Natural killer cell (primary cell): ENCODE results near the gene UTS2B. TPM values are rescaled to one million over a fixed set of nuclear protein-coding genes. Genes with fewer than 3 reads are reported as not detected.

Experiments
- ATAC-seq, 3 donors: fragments of 150-1000 bp in 2 of 3; fragments of 200-7000 bp in 1 of 3; cut with Tn5 transposase; 1 replicate in 1 of 3; 2 replicates in 2 of 3; pipeline ENCODE4 v1.10.0; 2021; ENCODE audit warnings: mild to moderate bottlenecking in 2 of 3, moderate library complexity in 2 of 3
- DNase-seq, 2 donors: peaks; one replicate each; pipeline versions ENCODE4 v3.0.0 to v3.0.0-alpha.2; 2013 to 2021; ENCODE audit warnings: mixed read lengths in 1 of 2
- H3K27ac ChIP-seq: one replicate; pipeline ENCODE4 v1.5.1; 2013; ENCODE audit warnings: mild to moderate bottlenecking, low read length
- H3K27me3 ChIP-seq: one replicate; pipeline ENCODE4 v1.6.1; 2013; ENCODE audit warnings: low read length; ENCODE audit not compliant: control insufficient read depth, insufficient read depth
- H3K36me3 ChIP-seq: one replicate; pipeline ENCODE4 v1.6.1; 2013; ENCODE audit warnings: low read length; ENCODE audit not compliant: control insufficient read depth, insufficient read depth
- H3K4me1 ChIP-seq: one replicate; pipeline ENCODE4 v1.6.1; 2013; ENCODE audit warnings: low read length; ENCODE audit not compliant: control insufficient read depth, insufficient read depth
- H3K4me3 ChIP-seq: one replicate; pipeline ENCODE4 v1.5.1; 2013; ENCODE audit warnings: low read length
- H3K9me3 ChIP-seq: one replicate; pipeline ENCODE4 v1.6.1; 2013; ENCODE audit warnings: low read length; ENCODE audit not compliant: control insufficient read depth, insufficient read depth
- H3K27ac Mint-ChIP-seq, 2 donors: one replicate each; pipeline ENCODE4 v1.8.0; 2022; ENCODE audit warnings: mild to moderate bottlenecking in 2 of 2, mixed read lengths in 2 of 2, moderate library complexity in 1 of 2
- H3K27me3 Mint-ChIP-seq, 2 donors: one replicate each; pipeline ENCODE4 v1.8.0; 2022; ENCODE audit warnings: low read depth in 2 of 2, mixed read lengths in 2 of 2
- H3K36me3 Mint-ChIP-seq: one replicate; pipeline ENCODE4 v1.8.0; 2022; ENCODE audit warnings: mixed read lengths
- H3K4me1 Mint-ChIP-seq, 2 donors: one replicate each; pipeline ENCODE4 v1.8.0; 2022; ENCODE audit warnings: mixed read lengths in 2 of 2
- H3K4me3 Mint-ChIP-seq: one replicate; pipeline ENCODE4 v1.8.0; 2022; ENCODE audit warnings: mild to moderate bottlenecking, moderate library complexity, mixed read lengths
- H3K9me3 Mint-ChIP-seq, 2 donors: one replicate each; pipeline ENCODE4 v1.8.0; 2022; ENCODE audit warnings: mixed read lengths in 2 of 2
- CTCF ChIP-seq: fragments of 200-600 bp; IDR thresholded peaks from one replicate; pipeline ENCODE4 v1.8.0; 2022; ENCODE audit warnings: antibody characterized with exemption
- WGBS: methylation state at CpG from one replicate; pipeline ENCODE4 v1.1.7; 2013; ENCODE audit warnings: missing lambda C conversion rate; ENCODE audit not compliant: insufficient coverage; 5-methylcytosine and 5-hydroxymethylcytosine counted together
- intact Hi-C: fragments of 100-400 bp; cut with micrococcal nuclease; formaldehyde crosslinking; loops from one replicate; pipeline ENCODE4 v1.14.2; 2022
- total RNA-seq, 4 donors: library from RNA; stranded (reverse); fragments of 120-200 nt in 1 of 4; gene quantifications; one replicate each; pipeline versions ENCODE4 v1.2.3 to v1.2.4, GENCODE V29; 2013 to 2022

The UTS2B gene
- total RNA-seq, 3 donors from 2014 or later (not counting 1 experiment from before 2014, with no cell fraction given): 0.47 TPM; not detected in 2

DNA sequence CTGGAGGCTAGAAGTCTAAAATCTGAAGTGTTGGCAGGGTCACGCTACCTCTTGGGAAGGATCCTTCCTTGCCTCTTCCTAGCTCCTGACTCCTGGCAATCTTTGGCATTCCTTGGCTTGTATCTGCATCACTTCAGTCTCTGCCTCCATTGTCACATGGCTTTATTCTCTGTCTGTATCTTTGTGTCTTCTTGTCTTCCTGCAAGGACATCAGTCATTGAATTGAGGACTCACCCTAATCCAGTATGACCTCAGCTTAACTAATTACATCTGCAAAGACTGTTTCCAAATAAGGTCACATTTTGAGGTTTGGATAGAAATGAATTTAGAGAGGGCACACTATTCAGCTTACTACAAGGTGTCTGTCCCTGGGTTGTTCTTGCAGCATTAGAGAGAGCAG is 31.1 kb upstream of the UTS2B start:
- no peak overlapping the region for H3K4me3 ChIP-seq
- peaks cover 37% of the 10 kb centered on the region for H3K36me3 ChIP-seq
- H3K9me3 ChIP-seq: no peaks in the 10 kb centered on the region
- 100% methylated on average over 1 of the region's 1 CpG for WGBS
- Mint-ChIP-seq H3K36me3 (peaks cover 17% of the 10 kb centered on the region), H3K9me3 (no peaks in the 10 kb centered on the region), H3K27ac (no peak overlapping the region), H3K27me3 (no peaks in the 10 kb centered on the region), H3K4me3 (no peak overlapping the region), H3K4me1 (peaks cover 0 to 12% of the 10 kb centered on the region in 2 donors)
- no peaks in the 10 kb centered on the region for H3K27me3 ChIP-seq
- no peaks in the 10 kb centered on the region for H3K4me1 ChIP-seq
- no peak for TF ChIP-seq CTCF
- no peak overlapping the region for H3K27ac ChIP-seq
- no peak for DNase-seq
- intact Hi-C loops: no loop called here
- ATAC-seq: no peak

DNA sequence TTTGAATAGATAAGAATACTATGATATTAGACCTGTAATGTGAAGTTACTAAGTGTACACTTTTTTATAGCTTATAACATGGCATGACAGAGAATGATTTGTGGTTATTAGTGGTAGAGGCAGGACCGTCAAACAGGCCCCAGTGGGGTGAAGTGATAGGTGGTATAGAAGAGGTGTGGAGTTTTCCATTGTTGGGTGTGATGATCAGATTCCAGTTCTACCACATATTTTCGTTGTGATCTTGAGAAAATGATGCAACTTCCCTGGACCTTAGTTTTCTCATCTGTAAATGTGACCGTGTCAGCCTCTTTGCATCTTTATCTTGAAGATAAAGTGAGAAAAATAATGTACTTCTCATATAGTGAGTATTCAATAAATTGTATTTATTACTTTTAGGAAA is 30.3 kb upstream of the UTS2B start:
- Histone ChIP-seq H3K9me3 (no peaks in the 10 kb centered on the region), H3K27ac (no peak overlapping the region), H3K4me1 (no peaks in the 10 kb centered on the region), H3K27me3 (no peaks in the 10 kb centered on the region), H3K36me3 (peaks cover 34% of the 10 kb centered on the region), H3K4me3 (no peak overlapping the region)
- H3K9me3 Mint-ChIP-seq: no peaks in the 10 kb centered on the region
- H3K4me1 Mint-ChIP-seq: peaks cover 0 to 12% of the 10 kb centered on the region in 2 donors
- intact Hi-C loops: no loop called here
- DNase-seq (no peak), ATAC-seq (no peak)
- H3K27ac Mint-ChIP-seq: no peak overlapping the region
- no peaks in the 10 kb centered on the region for H3K27me3 Mint-ChIP-seq
- no peak overlapping the region for H3K4me3 Mint-ChIP-seq
- no peak for TF ChIP-seq CTCF
- 78% methylated on average over 2 of the region's 3 CpGs for WGBS
- peaks cover 17% of the 10 kb centered on the region for H3K36me3 Mint-ChIP-seq

- H3K9me3 ChIP-seq: no peaks in the 10 kb centered on the region
- H3K4me3 ChIP-seq: no peak overlapping the region
- DNase-seq: no peak
- H3K36me3 ChIP-seq: peaks cover 30% of the 10 kb centered on the region
- peaks cover 17% of the 10 kb centered on the region for H3K36me3 Mint-ChIP-seq
- no peak for ATAC-seq
- H3K9me3 Mint-ChIP-seq: no peaks in the 10 kb centered on the region
- no peaks in the 10 kb centered on the region for H3K27me3 ChIP-seq
- H3K4me3 Mint-ChIP-seq: no peak overlapping the region
- H3K27ac ChIP-seq: no peak overlapping the region
- H3K27ac Mint-ChIP-seq: no peak overlapping the region
- 68% methylated on average over 2 of the region's 2 CpGs for WGBS
- no peak for TF ChIP-seq CTCF
- H3K4me1 ChIP-seq: no peaks in the 10 kb centered on the region
- peaks cover 0 to 12% of the 10 kb centered on the region in 2 donors for H3K4me1 Mint-ChIP-seq
- intact Hi-C loops: no loop called here
- H3K27me3 Mint-ChIP-seq: no peaks in the 10 kb centered on the region
Measured at GRCh38 chr3:191358929-191359328, 28.6 kb upstream of the UTS2B start.

DNA sequence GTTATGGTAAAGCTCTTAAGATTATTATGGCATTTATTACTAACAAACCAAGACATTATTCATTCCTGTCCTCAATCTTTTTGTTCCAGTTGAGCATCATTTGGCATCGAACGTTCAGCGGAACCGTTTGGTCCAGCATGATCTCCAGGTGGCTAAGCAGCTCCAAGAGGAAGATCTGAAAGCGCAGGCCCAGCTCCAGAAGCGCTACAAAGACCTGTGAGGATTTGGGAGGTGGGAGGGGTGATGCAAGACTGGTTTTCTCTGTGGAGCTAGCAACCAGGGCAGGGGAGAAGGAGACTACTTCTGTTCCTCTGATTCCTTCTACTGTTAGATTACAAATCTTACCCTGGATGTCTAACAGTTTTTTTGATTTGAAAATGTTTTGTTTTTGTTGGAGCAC is 27.6 kb upstream of the UTS2B start:
- no peak for DNase-seq
- no peak overlapping the region for H3K4me3 ChIP-seq
- Mint-ChIP-seq H3K27ac (no peak overlapping the region), H3K27me3 (no peaks in the 10 kb centered on the region), H3K4me3 (no peak overlapping the region), H3K36me3 (peaks cover 17% of the 10 kb centered on the region), H3K9me3 (no peaks in the 10 kb centered on the region), H3K4me1 (peaks cover 0 to 12% of the 10 kb centered on the region in 2 donors)
- TF ChIP-seq CTCF: no peak
- no peak overlapping the region for H3K27ac ChIP-seq
- no peaks in the 10 kb centered on the region for H3K27me3 ChIP-seq
- 94% methylated on average over 6 of the region's 6 CpGs for WGBS
- H3K4me1 ChIP-seq: no peaks in the 10 kb centered on the region
- intact Hi-C loops: no loop called here
- peaks cover 25% of the 10 kb centered on the region for H3K36me3 ChIP-seq
- H3K9me3 ChIP-seq: no peaks in the 10 kb centered on the region
- no peak for ATAC-seq
